Brain pericyte (primary cell): ENCODE results near the gene RET.
A peak's percentile ranks its signal among the peaks of the same experiment; 100 is the strongest.

Experiments used
- DNase-seq: peaks from one replicate; pipeline ENCODE4 v3.0.0-alpha.2; 2012; ENCODE audit warnings: low read depth, low spot score

The RET gene

DNA sequence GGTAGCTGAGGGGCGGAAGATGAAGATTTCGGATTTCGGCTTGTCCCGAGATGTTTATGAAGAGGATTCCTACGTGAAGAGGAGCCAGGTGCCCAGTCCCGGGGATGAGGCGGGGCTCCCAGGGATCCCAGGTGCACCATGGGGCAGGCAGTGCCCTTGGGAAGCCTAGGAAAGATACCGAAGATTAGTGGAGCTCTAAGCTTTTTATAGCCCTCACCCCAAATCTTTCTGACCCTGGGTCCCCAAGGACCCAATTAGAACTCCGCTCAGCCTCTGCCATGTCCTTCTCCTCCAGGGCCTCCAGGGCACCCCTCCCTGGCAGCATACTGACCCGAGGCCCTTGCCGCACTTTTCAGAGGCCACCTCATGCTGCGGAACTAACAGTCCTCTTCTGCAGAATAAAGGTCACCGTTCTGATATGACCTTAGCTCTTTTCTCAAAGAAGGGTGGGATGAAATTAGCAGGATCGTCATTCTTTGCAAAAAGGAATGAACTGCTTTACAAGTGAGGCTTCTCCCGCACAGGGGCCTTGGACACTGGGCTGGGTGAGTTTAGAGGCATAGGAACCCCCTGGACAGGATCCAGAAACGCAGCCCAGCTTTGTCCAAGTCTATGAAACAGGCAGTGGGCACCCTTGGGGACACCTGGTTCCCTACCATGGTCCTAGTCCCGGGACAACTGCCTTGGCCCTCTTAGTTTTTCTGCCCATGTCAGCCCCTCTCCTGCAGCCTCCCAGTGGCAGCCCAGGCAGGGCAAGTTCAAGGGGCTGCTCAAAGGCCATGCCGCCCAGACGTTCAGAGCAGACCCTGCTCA lies 43.5 kb downstream of the RET start:
- DNase-seq: no peak

GRCh38 chr10:43120929-43121314 lies 44.1 kb downstream of the RET start:
- DNase-seq: no peak

- DNase-seq: peak; percentile 57
Measured at GRCh38 chr10:43121444-43121843, 44.6 kb downstream of the RET start.

- DNase-seq: no peak
Measured at GRCh38 chr10:43122096-43122495, 45.2 kb downstream of the RET start.

DNA sequence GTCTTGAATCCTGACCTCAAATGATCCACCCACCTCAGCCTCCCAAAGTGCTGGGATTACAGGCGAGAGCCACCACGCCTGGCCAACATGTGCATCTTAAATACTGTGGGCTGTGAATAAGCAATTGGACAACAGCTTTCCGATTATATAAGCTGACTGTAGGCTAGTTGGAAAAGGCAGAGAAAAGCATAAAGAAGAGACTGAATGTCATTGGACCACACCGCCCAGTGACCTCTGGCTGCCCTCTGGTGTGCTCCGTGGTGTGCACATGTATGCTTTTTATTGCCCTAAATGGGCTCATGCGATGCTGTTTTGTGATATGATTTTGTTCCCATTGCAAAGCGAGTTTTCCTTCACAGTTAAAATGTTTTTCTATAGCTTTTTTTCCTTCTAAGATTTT lies 46.0 kb downstream of the RET start:
- DNase-seq: no peak

DNA sequence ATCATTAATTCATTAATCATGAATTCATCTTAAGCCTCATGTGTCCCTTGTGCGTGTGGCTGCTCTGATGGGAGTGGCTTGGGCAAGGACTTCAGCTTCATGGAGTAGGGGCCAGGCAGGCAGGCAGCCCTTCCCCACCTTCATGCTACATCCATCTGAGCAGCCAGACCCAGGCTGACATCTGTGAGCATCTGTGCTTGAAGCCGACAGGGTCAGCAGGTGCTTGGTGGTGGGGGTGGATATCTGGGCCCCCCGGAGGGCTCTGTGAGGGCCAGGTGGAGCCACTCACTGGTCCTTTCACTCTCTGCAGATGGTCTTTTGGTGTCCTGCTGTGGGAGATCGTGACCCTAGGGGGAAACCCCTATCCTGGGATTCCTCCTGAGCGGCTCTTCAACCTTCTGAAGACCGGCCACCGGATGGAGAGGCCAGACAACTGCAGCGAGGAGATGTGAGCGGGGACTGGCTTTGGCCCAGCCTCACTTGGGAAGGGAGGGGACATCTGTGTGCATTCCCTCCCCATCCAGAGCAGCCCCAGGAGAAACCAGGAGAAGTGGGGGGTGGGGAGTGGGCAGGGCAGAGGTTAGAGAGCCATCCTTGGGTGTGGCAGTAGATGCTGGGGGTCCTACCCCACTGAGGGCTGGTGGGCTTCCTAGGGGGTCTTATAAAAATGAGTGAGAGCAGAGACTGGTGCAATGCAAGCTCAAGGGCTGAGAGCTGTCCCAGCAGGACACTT lies 46.7 kb downstream of the RET start:
- no peak for DNase-seq

GRCh38 chr10:43124094-43124521 lies 47.2 kb downstream of the RET start:
- no peak for DNase-seq

DNA sequence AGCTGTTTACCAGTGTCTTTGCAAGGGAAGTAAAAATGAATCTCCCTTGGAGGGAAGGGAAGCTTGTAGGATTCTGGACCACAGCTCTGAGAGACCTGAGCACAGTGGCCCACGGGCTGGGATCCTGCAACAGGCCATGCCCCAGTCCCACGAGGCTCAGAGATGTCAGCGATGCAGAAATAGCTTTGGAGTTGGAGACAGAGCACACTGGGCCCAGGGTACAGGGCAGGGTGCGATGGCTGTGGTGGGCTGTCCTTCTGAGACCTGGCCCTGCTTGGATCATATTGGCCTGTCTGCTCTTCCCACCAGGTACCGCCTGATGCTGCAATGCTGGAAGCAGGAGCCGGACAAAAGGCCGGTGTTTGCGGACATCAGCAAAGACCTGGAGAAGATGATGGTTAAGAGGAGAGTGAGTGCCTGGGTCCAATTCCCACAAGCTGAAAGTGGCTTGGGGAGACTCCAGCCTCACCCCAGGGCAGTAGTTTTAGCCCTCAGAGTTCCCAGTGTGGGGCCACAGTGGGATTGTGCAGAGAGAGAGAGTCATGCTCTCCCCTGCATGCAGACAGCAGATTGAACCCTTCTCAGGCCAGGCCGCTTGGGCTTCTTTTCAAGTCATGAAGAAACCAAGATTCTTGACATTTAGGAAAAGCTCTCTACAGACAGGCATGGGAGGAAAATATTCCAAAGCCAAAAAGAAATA lies 47.9 kb downstream of the RET start:
- no peak for DNase-seq

DNA sequence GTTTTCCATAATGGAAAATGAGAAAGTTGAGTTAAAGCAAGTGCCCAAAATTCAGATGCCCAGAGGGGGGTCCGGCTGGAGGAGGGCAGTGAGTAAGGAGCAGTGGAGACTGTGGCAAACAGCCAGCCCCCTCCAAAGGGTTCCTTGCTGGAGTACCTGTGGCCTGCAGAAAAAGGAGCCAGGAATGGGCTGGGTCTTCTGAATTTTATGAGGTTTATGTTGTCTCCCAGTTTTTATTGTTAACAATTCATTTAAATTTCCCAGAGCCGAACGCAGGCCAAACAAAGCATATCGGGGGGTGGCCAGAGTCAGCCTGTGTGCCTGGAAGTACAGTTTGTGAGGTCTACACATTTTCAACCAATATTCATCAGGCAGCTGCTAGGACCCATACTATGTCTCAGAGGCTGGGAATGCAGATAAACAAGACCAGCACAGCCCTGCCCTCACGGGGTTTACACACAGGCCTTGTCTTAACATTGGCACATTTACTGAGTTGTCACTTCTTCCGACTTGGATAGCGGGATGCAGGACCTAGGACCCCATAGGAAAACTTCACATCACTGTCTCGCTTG lies 48.5 kb downstream of the RET start:
- no peak for DNase-seq

GRCh38 chr10:43125881-43126731 lies 49.2 kb downstream of the RET start:
- no peak for DNase-seq

DNA sequence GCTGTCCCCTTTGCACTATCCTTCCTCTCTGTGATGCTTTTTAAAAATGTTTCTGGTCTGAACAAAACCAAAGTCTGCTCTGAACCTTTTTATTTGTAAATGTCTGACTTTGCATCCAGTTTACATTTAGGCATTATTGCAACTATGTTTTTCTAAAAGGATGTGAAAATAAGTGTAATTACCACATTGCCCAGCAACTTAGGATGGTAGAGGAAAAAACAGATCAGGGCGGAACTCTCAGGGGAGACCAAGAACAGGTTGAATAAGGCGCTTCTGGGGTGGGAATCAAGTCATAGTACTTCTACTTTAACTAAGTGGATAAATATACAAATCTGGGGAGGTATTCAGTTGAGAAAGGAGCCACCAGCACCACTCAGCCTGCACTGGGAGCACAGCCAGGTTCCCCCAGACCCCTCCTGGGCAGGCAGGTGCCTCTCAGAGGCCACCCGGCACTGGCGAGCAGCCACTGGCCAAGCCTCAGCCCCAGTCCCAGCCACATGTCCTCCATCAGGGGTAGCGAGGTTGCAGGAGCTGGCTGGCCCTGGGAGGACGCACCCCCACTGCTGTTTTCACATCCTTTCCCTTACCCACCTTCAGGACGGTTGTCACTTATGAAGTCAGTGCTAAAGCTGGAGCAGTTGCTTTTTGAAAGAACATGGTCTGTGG lies 50.0 kb downstream of the RET start:
- no peak for DNase-seq

GRCh38 chr10:43127442-43127841 lies 50.6 kb downstream of the RET start:
- DNase-seq: no peak

GRCh38 chr10:43128331-43128730 lies 51.5 kb downstream of the RET start:
- no peak for DNase-seq

DNA sequence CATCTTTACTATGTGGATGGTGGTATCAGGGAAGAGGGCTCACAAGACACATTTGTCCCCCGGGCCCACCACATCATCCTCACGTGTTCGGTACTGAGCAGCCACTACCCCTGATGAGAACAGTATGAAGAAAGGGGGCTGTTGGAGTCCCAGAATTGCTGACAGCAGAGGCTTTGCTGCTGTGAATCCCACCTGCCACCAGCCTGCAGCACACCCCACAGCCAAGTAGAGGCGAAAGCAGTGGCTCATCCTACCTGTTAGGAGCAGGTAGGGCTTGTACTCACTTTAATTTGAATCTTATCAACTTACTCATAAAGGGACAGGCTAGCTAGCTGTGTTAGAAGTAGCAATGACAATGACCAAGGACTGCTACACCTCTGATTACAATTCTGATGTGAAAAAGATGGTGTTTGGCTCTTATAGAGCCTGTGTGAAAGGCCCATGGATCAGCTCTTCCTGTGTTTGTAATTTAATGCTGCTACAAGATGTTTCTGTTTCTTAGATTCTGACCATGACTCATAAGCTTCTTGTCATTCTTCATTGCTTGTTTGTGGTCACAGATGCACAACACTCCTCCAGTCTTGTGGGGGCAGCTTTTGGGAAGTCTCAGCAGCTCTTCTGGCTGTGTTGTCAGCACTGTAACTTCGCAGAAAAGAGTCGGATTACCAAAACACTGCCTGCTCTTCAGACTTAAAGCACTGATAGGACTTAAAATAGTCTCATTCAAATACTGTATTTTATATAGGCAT lies 52.3 kb downstream of the RET start:
- peak; percentile 75 for DNase-seq

DNA sequence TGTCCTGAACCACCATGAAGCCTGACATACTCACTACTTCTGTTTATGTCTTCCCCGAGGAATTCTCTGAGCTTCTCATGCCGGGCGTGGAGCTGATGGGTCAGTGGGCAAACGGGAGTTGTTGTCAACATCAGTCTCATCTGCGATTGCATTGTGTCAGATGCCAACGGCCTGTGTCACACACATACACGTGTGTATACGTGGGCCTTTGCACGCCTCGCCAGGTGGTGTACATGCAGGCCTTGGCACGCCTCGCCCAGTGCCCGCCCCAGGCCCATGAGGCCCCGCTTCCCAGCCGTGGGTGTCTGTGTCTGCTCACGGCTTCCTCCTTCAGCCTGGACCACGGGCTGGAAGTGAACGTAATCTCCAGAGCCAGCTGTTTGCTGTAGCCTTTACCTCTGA lies 53.9 kb downstream of the RET start:
- no peak for DNase-seq

GRCh38 chr10:43131256-43131655 lies 54.4 kb downstream of the RET start:
- no peak for DNase-seq

- DNase-seq: no peak
Measured at GRCh38 chr10:43131906-43132305, 55.0 kb downstream of the RET start.

- DNase-seq: no peak
Measured at GRCh38 chr10:43132867-43133787, 56.3 kb downstream of the RET start.
